Endothelial cell of umbilical vein (primary cell): Measurements from ENCODE around the gene CHURC1. TPM values are rescaled to one million over a fixed set of nuclear protein-coding genes. Genes with fewer than 3 reads are reported as not detected.

Experiments used
- BruUV-seq: library from RNA; stranded (reverse); fragments of 400-500 nt; replicated peaks from 2 replicates; lab custom pipeline; 2021; lab: Mats Ljungman, UMichigan
- CTCF ChIA-PET: fragments of 300-600, 350-600 bp; sonication (Branson Sonifier 250); formaldehyde crosslinking; loops from one replicate; lab custom pipeline; 2021; ENCODE audit warnings: antibody characterized with exemption, inconsistent platforms; lab: Charles Lee
- POLR2A ChIA-PET: fragments of 300-600, 350-600 bp; sonication (Branson Sonifier 250); formaldehyde crosslinking; loops from one replicate; lab custom pipeline; 2021; ENCODE audit warnings: antibody characterized with exemption, inconsistent platforms; lab: Charles Lee
- DNase-seq: peaks from one replicate; pipeline ENCODE4 v3.0.0-alpha.2; 2011; ENCODE audit warnings: low read depth, low spot score
- FAIRE-seq: peaks from 2 replicates; lab custom pipeline; 2011; peaks lifted over from hg19 to GRCh38; lab: Jason Lieb, UNC
- H2AFZ ChIP-seq: 2 replicates; pipeline ENCODE4 v1.6.0; 2012; ENCODE audit warnings: low read depth, low read length, control low read depth, inconsistent platforms
- H3K27ac ChIP-seq: 2 replicates; pipeline ENCODE4 v1.5.1; 2011; ENCODE audit warnings: low read depth, mild to moderate bottlenecking, control low read depth, low read length, moderate library complexity; ENCODE audit not compliant: insufficient read depth
- H3K27me3 ChIP-seq, 2 experiments: 2 replicates each; pipeline versions ENCODE4 v1.6.0 to v1.6.1; 2011; ENCODE audit warnings: low read length in 2 of 2, mixed read lengths in 1 of 2; ENCODE audit not compliant: control insufficient read depth in 2 of 2, insufficient read depth in 2 of 2
- H3K36me3 ChIP-seq, 2 experiments: 2 replicates in 1 of 2; 3 replicates in 1 of 2; pipeline ENCODE4 v1.5.1; 2011; ENCODE audit warnings: low read length in 2 of 2, mild to moderate bottlenecking in 1 of 2, moderate library complexity in 1 of 2; ENCODE audit not compliant: control insufficient read depth in 2 of 2, insufficient read depth in 2 of 2; ENCODE audit errors: extremely low read depth in 1 of 2
- H3K4me1 ChIP-seq: 3 replicates; pipeline ENCODE4 v1.5.1; 2011; ENCODE audit warnings: mild to moderate bottlenecking, low read length; ENCODE audit not compliant: control insufficient read depth, insufficient read depth; ENCODE audit errors: extremely low read depth
- H3K4me2 ChIP-seq: 2 replicates; pipeline ENCODE4 v1.6.1; 2011; ENCODE audit warnings: low read length, control low read depth, mixed read lengths; ENCODE audit not compliant: insufficient read depth
- H3K4me3 ChIP-seq, 3 experiments: fragments of 200-600 bp in 1 of 3; sonication (generic), shearing (Covaris generic) in 1 of 3; replicated peaks in 1 of 3; 2 replicates each; pipeline ENCODE4 v1.5.1; 2011 to 2016; ENCODE audit warnings: control low read depth in 3 of 3, low read length in 3 of 3, mild to moderate bottlenecking in 2 of 3, inconsistent platforms in 1 of 3, low read depth in 1 of 3, moderate library complexity in 1 of 3; ENCODE audit not compliant: insufficient read depth in 1 of 3
- H3K79me2 ChIP-seq: 2 replicates; pipeline ENCODE4 v1.6.0; 2012; ENCODE audit warnings: low read length, inconsistent platforms; ENCODE audit not compliant: control insufficient read depth, insufficient read depth
- H3K9ac ChIP-seq: replicated peaks from 2 replicates; pipeline ENCODE3; 2011; ENCODE audit warnings: low read length, control low read depth; ENCODE audit not compliant: insufficient read depth; ENCODE audit errors: extremely low read depth
- H3K9me1 ChIP-seq: replicated peaks from 3 replicates; pipeline ENCODE4 v1.6.0; 2011; ENCODE audit warnings: mild to moderate bottlenecking, low read length; ENCODE audit not compliant: control insufficient read depth, insufficient read depth; ENCODE audit errors: extremely low read depth
- H3K9me3 ChIP-seq: replicated peaks from 2 replicates; pipeline ENCODE4 v1.5.1; 2012; ENCODE audit warnings: low read length, inconsistent platforms; ENCODE audit not compliant: control insufficient read depth, insufficient read depth
- H4K20me1 ChIP-seq: replicated peaks from 2 replicates; pipeline ENCODE3; 2011; ENCODE audit warnings: mild to moderate bottlenecking, low read length; ENCODE audit not compliant: control insufficient read depth, insufficient read depth; ENCODE audit errors: extremely low read depth
- CTCF ChIP-seq, 2 donors: IDR thresholded peaks; 1 replicate in 1 of 2; 2 replicates in 1 of 2; pipeline ENCODE4 v1.5.1; 2011; ENCODE audit warnings: low read length in 2 of 2, mild to moderate bottlenecking in 2 of 2, moderate library complexity in 2 of 2, control low read depth in 1 of 2, inconsistent platforms in 1 of 2, low read depth in 1 of 2; ENCODE audit not compliant: insufficient read depth in 1 of 2; ENCODE audit errors: extremely low read depth in 1 of 2
- JUN ChIP-seq: IDR thresholded peaks from 2 replicates; pipeline ENCODE4 v1.6.1; 2011; ENCODE audit warnings: borderline replicate concordance, low read depth; ENCODE audit not compliant: insufficient read length, insufficient read depth
- dilution Hi-C: fragments of 300-500 bp; cut with MboI; formaldehyde crosslinking; loops from one replicate; pipeline ENCODE4 v1.15.0; 2019; ENCODE audit warnings: low sequenced_read_pairs; ENCODE audit not compliant: extremely low pct_ligation_motif_present
- intact Hi-C: fragments of 100-400 bp; cut with micrococcal nuclease; formaldehyde crosslinking; loops from one replicate; pipeline ENCODE4 v1.10.0; 2022
- polyA plus RNA-seq, 4 experiments: library from polyadenylated mRNA; depleted of rRNA in 3 of 4; stranded (reverse) in 3 of 4; unstranded in 1 of 4; fragments of >200 nt; gene quantifications; 2 replicates each; pipeline versions ENCODE4 v1.2.1 to v1.2.3, GENCODE V29; 2011 to 2012; ENCODE audit warnings: missing spikeins in 1 of 4
- small RNA-seq: library from RNA; depleted of rRNA; stranded (forward); fragments of <200 nt; gene quantifications from one replicate; pipeline ENCODE3, GENCODE V24; 2012; ENCODE audit warnings: low replicate concordance, low read depth; ENCODE audit not compliant: insufficient read depth, insufficient read length
- total RNA-seq: library from RNA; stranded (reverse); gene quantifications from 2 replicates; pipeline ENCODE4 v1.2.3, GENCODE V29; 2021

Gene CHURC1
- total and polyA plus RNA-seq, 2 donors (not counting 3 experiments of a cell fraction or from before 2014, with no cell fraction given): 44.4 to 62.2 TPM

- intact Hi-C loops (loop anchor here (1.0 to 5.0 kb wide), 2 partner anchors 160 to 181 kb away; no protein-coding TSS in a partner anchor), dilution Hi-C loops (no loop called here)
- Histone ChIP-seq H3K27ac (no peak overlapping the region), H2AFZ (peak overlapping the region; percentile 71), H3K27me3 (peaks cover 14 to 26% of the 10 kb centered on the region in 2 experiments), H4K20me1 (no peaks in the 10 kb centered on the region), H3K4me1 (peaks cover 15% of the 10 kb centered on the region), H3K4me2 (peak overlapping the region; percentile 85), H3K79me2 (peaks cover 4% of the 10 kb centered on the region), H3K9me3 (no peaks in the 10 kb centered on the region), H3K36me3 (no peaks in the 10 kb centered on the region), H3K9me1 (no peaks in the 10 kb centered on the region), H3K4me3 (peak overlapping the region in 1 of 3 experiments; percentile 19), H3K9ac (no peak overlapping the region)
- DNase-seq: peak; percentile 76
- no TSS peak for BruUV-seq
- TF ChIP-seq CTCF (IDR thresholded peaks at IDR 0.05; ENCODE audit: extremely low read depth in 1 of 2, insufficient read depth in 1 of 2, low read depth in 1 of 2, low read length in 2 of 2) (peak; percentile 54 to 61), JUN (no peak)
- peak; percentile 74 for FAIRE-seq
- CTCF ChIA-PET: interaction anchor here (0.7 to 2.8 kb wide), 4 partner anchors 10 to 161 kb away, joined by 4 to 13 read pairs (median 6); no protein-coding TSS in a partner anchor
- POLR2A ChIA-PET: interaction anchor here (0.7 kb wide), 1 partner anchor 36 kb away, joined by 5 read pairs; no protein-coding TSS in a partner anchor
These were observed 69.4 kb downstream of the CHURC1 start for GRCh38 chr14:64983439-64984310.

Small RNA genes within 50 kb of the gene (small RNA-seq; reads per million reads assigned to genes)
- not detected for gene RPPH1-2P

Other genes with a start within 250 kb of the CHURC1 start
- gene PLEKHG3, start 210.0 kb upstream of the CHURC1 start, total RNA-seq: 6.9 and 8.0 TPM in 2 replicates
- gene PLEKHG3, start 210.0 kb upstream of the CHURC1 start, polyA plus RNA-seq: 6.6 and 12.4 TPM in 2 replicates
- gene SPTB, start 34.5 kb upstream of the CHURC1 start, total RNA-seq: 0.07 TPM in 1 of 2 replicates, not detected in the other
- gene SPTB, start 34.5 kb upstream of the CHURC1 start, polyA plus RNA-seq: 0.02 and 0.03 TPM in 2 replicates
- not detected in 2 replicates for gene GPX2, start 28.3 kb downstream of the CHURC1 start, total RNA-seq
- not detected in 2 replicates for gene GPX2, start 28.3 kb downstream of the CHURC1 start, polyA plus RNA-seq
- 24.9 and 26.7 TPM in 2 replicates for gene RAB15, start 57.9 kb downstream of the CHURC1 start, total RNA-seq
- 33.3 and 34.3 TPM in 2 replicates for gene RAB15, start 57.9 kb downstream of the CHURC1 start, polyA plus RNA-seq
- gene FNTB, start 72.4 kb downstream of the CHURC1 start, total RNA-seq: 21.0 and 24.5 TPM in 2 replicates
- 21.6 and 25.6 TPM in 2 replicates for gene FNTB, start 72.4 kb downstream of the CHURC1 start, polyA plus RNA-seq
- 79.5 and 84.6 TPM in 2 replicates for gene MAX, start 188.1 kb downstream of the CHURC1 start, total RNA-seq
- 57.1 and 70.1 TPM in 2 replicates for gene MAX, start 188.1 kb downstream of the CHURC1 start, polyA plus RNA-seq